ENCODE measurements around the gene OSBPL10. TPM values are rescaled to one million over a fixed set of nuclear protein-coding genes. Genes with fewer than 3 reads are reported as not detected.

OSBPL10 gene
- total RNA-seq, result 18.8 TPM
- long read RNA-seq, full-length matches to known transcripts, result 20 of 38 reads
- long read RNA-seq, partial matches to known transcripts, result 6 of 38 reads
- long read RNA-seq, other reads (novel, unspliced or antisense), result 12 of 38 reads

DNA sequence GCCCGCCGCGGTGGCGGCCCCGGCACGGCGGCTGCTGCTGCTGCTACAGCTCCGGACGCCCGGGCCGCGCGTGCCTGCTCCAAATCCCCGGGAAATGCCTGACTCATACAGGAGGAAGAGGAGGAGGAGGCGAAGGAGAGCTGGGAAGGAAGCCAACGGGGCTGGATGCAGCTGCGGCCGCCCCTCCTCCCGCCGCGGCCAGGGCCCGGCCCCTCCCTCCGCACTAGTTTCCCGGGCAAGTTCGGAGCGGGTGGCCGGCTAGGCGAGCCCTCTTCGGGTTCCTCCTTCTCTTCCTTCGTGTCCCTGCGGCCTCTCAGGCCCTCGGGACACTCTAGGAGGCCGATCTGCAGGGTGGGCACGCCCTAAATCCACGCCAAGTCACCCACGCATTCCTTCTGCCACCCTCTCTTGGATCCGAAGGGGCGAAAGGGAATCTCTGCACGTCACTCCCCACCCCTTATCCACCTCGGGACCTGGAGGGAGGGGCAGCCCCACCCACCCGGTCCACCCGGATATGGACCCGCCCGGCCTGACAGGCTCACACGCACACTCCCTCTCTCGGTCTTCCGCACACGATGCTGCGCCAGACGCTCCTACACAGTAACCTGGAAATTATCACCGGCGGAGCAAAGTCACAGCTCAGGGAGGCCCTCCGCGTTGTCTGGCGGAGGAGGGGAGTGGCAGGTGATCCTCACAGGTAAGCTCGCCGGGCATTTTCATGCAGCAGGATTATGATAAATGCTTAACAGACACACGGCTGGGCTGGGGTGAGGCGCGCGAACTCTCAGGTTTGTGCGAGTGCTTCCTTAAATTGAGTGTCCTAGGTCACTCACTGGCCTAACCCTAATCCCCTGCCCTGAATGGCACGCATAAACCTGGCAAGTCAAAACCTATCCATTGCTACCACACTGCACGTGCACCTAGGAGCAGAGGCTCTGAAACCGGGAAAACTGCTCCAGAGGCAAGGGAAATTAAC, at the start of gene OSBPL10, which contains the start of gene ZNF860:
OSBPL10 (minus strand) TSS at position 57 of the 976 bp plus-strand sequence. CDS start 83 bp downstream, outside the sequence.
ZNF860 (plus strand) TSS at position 545 of the 976 bp plus-strand sequence. CDS start 7,330 bp downstream, outside the sequence.
- ATAC-seq (peak; percentile 89 to 91), DNase-seq (peak; percentile 89)
- Histone ChIP-seq H3K4me1 (peaks cover 13% of the 10 kb centered on the region), H3K36me3 (no peaks in the 10 kb centered on the region), H3K27me3 (ENCODE audit: low read depth) (no peaks in the 10 kb centered on the region), H3K4me3 (peak within 1 kb of the TSS; percentile 67), H3K27ac (peak within 1 kb of the TSS; percentile 88), H3K9me3 (no peaks in the 10 kb centered on the region)
- intact Hi-C loops (cut with DNase I), result no loop called here
- TF ChIP-seq, protein P1, sequence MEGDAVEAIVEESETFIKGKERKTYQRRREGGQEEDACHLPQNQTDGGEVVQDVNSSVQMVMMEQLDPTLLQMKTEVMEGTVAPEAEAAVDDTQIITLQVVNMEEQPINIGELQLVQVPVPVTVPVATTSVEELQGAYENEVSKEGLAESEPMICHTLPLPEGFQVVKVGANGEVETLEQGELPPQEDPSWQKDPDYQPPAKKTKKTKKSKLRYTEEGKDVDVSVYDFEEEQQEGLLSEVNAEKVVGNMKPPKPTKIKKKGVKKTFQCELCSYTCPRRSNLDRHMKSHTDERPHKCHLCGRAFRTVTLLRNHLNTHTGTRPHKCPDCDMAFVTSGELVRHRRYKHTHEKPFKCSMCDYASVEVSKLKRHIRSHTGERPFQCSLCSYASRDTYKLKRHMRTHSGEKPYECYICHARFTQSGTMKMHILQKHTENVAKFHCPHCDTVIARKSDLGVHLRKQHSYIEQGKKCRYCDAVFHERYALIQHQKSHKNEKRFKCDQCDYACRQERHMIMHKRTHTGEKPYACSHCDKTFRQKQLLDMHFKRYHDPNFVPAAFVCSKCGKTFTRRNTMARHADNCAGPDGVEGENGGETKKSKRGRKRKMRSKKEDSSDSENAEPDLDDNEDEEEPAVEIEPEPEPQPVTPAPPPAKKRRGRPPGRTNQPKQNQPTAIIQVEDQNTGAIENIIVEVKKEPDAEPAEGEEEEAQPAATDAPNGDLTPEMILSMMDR (IDR thresholded peaks at IDR 0.05), result no peak

GRCh38 chr3:32026593-32026992, 45.5 kb upstream of the OSBPL10 start:
- Histone ChIP-seq H3K27me3 (ENCODE audit: low read depth) (no peaks in the 10 kb centered on the region), H3K27ac (no peak overlapping the region), H3K4me3 (no peak overlapping the region), H3K9me3 (no peaks in the 10 kb centered on the region), H3K4me1 (no peaks in the 10 kb centered on the region), H3K36me3 (no peaks in the 10 kb centered on the region)
- no peak for DNase-seq
- intact Hi-C loops (cut with DNase I), result no loop called here
- peak in 1 of 2 donors; percentile 51 for ATAC-seq
- TF ChIP-seq, protein P1 (IDR thresholded peaks at IDR 0.05), result no peak

- intact Hi-C loops (cut with DNase I), result loop anchor here (5.0 kb wide), 1 partner anchor 119 kb away; no protein-coding TSS in a partner anchor
- Histone ChIP-seq H3K27me3 (ENCODE audit: low read depth) (no peaks in the 10 kb centered on the region), H3K36me3 (no peaks in the 10 kb centered on the region), H3K27ac (no peak overlapping the region), H3K9me3 (no peaks in the 10 kb centered on the region), H3K4me1 (peaks cover 7% of the 10 kb centered on the region), H3K4me3 (no peak overlapping the region)
- no peak for ATAC-seq
- TF ChIP-seq, protein P1 (IDR thresholded peaks at IDR 0.05), result no peak
- DNase-seq, result no peak
Observed at GRCh38 chr3:32022947-32023346, 41.9 kb upstream of the OSBPL10 start.

GRCh38 chr3:32021748-32022147, 40.7 kb upstream of the OSBPL10 start:
- intact Hi-C loops (cut with DNase I), result loop anchor here (5.0 kb wide), 1 partner anchor 121 kb away; no protein-coding TSS in a partner anchor
- TF ChIP-seq, protein P1 (IDR thresholded peaks at IDR 0.05), result no peak
- Histone ChIP-seq H3K36me3 (no peaks in the 10 kb centered on the region), H3K4me1 (peaks cover 7% of the 10 kb centered on the region), H3K27ac (no peak overlapping the region), H3K9me3 (no peaks in the 10 kb centered on the region), H3K4me3 (no peak overlapping the region), H3K27me3 (ENCODE audit: low read depth) (no peaks in the 10 kb centered on the region)
- no peak for ATAC-seq
- no peak for DNase-seq

- intact Hi-C loops (cut with DNase I), result loop anchor here (5.0 kb wide), 1 partner anchor 121 kb away; no protein-coding TSS in a partner anchor
Observed at GRCh38 chr3:32021155-32021554, 40.1 kb upstream of the OSBPL10 start.

More at GRCh38 chr3:32021155-32021554, 40.1 kb upstream of the OSBPL10 start:
- Histone ChIP-seq H3K27ac (no peak overlapping the region), H3K4me1 (peaks cover 7% of the 10 kb centered on the region), H3K27me3 (ENCODE audit: low read depth) (no peaks in the 10 kb centered on the region), H3K36me3 (no peaks in the 10 kb centered on the region), H3K4me3 (no peak overlapping the region), H3K9me3 (no peaks in the 10 kb centered on the region)
- DNase-seq (no peak), ATAC-seq (no peak)
- TF ChIP-seq, protein P1 (IDR thresholded peaks at IDR 0.05), result no peak

Measured in lower lobe of right lung (tissue), 2 donors.